Lung (tissue), 16 donors: ENCODE results near the gene ADIRF. TPM values are rescaled to one million over a fixed set of nuclear protein-coding genes. Genes with fewer than 3 reads are reported as not detected.
A peak's percentile ranks its signal among the peaks of the same experiment; 100 is the strongest.

Experiments
- ATAC-seq: fragments of 200-7000 bp; cut with Tn5 transposase; one replicate; pipeline ENCODE4 v1.9.1; 2020; ENCODE audit warnings: moderate number of reproducible peaks; ENCODE audit not compliant: insufficient read depth, low FRiP score
- DNase-seq, 3 donors: peaks; one replicate each; pipeline ENCODE4 v3.0.0-alpha.2; 2013 to 2017
- H3K27ac ChIP-seq, 2 donors: one replicate each; pipeline ENCODE4 v1.5.1; 2013; ENCODE audit warnings: mild to moderate bottlenecking in 2 of 2, moderate library complexity in 2 of 2, control low read depth in 1 of 2, inconsistent platforms in 1 of 2, low read depth in 1 of 2, low read length in 1 of 2
- H3K27me3 ChIP-seq, 3 donors: one replicate each; pipeline ENCODE4 v1.5.1; 2013; ENCODE audit warnings: low read length in 2 of 3; ENCODE audit not compliant: control insufficient read depth in 3 of 3, insufficient read depth in 3 of 3
- H3K36me3 ChIP-seq, 4 donors: one replicate each; pipeline ENCODE4 v1.5.1; 2013; ENCODE audit warnings: low read length in 4 of 4, mild to moderate bottlenecking in 1 of 4, moderate library complexity in 1 of 4; ENCODE audit not compliant: control insufficient read depth in 4 of 4, insufficient read depth in 4 of 4
- H3K4me1 ChIP-seq, 5 donors: one replicate each; pipeline ENCODE4 v1.5.1; 2013; ENCODE audit warnings: low read length in 5 of 5, mild to moderate bottlenecking in 2 of 5, moderate library complexity in 1 of 5; ENCODE audit not compliant: control insufficient read depth in 5 of 5, insufficient read depth in 5 of 5
- H3K4me3 ChIP-seq: one replicate; pipeline ENCODE4 v1.5.1; 2013; ENCODE audit warnings: mild to moderate bottlenecking, control low read depth, moderate library complexity
- H3K9ac ChIP-seq, 2 donors: one replicate each; pipeline ENCODE4 v1.5.1; 2013; ENCODE audit warnings: low read length in 2 of 2, control low read depth in 1 of 2; ENCODE audit not compliant: insufficient read depth in 1 of 2
- H3K9me3 ChIP-seq, 4 donors: one replicate each; pipeline ENCODE4 v1.5.1; 2013; ENCODE audit warnings: low read length in 3 of 4, mild to moderate bottlenecking in 1 of 4, moderate library complexity in 1 of 4; ENCODE audit not compliant: control insufficient read depth in 4 of 4, insufficient read depth in 3 of 4
- CTCF ChIP-seq: IDR thresholded peaks from 2 replicates; pipeline ENCODE4 v1.5.1; 2012; ENCODE audit warnings: mild to moderate bottlenecking; ENCODE audit errors: control extremely low read depth, extremely low read depth
- WGBS, 2 donors: extraction: QIAGEN DNeasy Blood & Tissue Kit; methylation state at CpG; one replicate each; pipeline ENCODE4 v1.1.7; 2013; 5-methylcytosine and 5-hydroxymethylcytosine counted together
- long read RNA-seq, 5 donors: transcript quantifications; one replicate each; lab custom pipeline, GENCODE V29; 2026
- polyA plus RNA-seq, 2 donors: library from polyadenylated mRNA; stranded (reverse); fragments of 200-250 nt; gene quantifications; one replicate each; pipeline ENCODE4 v1.2.1, GENCODE V29; 2013
- total RNA-seq, 2 donors: library from RNA; depleted of rRNA in 1 of 2; stranded (reverse); fragments of >200 nt in 1 of 2; gene quantifications; one replicate each; pipeline ENCODE4 v1.2.1, GENCODE V29; 2014 to 2021
- donor health status: control.
- donor health status: control.
- donor health status: Bipolar disorder and iron deficiency.
- donor health status: healthy.
- donor health status: DM: yes; HTN: yes; CAD: no.

ADIRF gene
- total RNA-seq: 100 to 1,000 TPM in 1 of 2 donors, 10 to 100 TPM in 1; 61.4 to 171 TPM
- 100 to 1,000 TPM; 469 to 597 TPM for polyA plus RNA-seq
- long read RNA-seq, donor 1, transcript ADIRF-201 (3 exons, 917 nt): major isoform, 13 of 18 reads
- long read RNA-seq, donor 1, transcript ADIRF-202 (2 exons, 229 nt): minor isoform, 5 of 18 reads
- long read RNA-seq, donor 1, partial matches to known transcripts: 0 of 18 reads
- long read RNA-seq, donor 1, other reads (novel, unspliced or antisense): 0 of 18 reads
- long read RNA-seq, donor 2, transcript ADIRF-201 (3 exons, 917 nt): major isoform, 12 of 12 reads
- long read RNA-seq, donor 2, partial matches to known transcripts: 0 of 12 reads
- long read RNA-seq, donor 2, other reads (novel, unspliced or antisense): 0 of 12 reads
- long read RNA-seq, donor 3, transcript ADIRF-201 (3 exons, 917 nt): major isoform, 29 of 34 reads
- long read RNA-seq, donor 3, transcript ADIRF-202 (2 exons, 229 nt): minor isoform, 5 of 34 reads
- long read RNA-seq, donor 3, partial matches to known transcripts: 0 of 34 reads
- long read RNA-seq, donor 3, other reads (novel, unspliced or antisense): 0 of 34 reads
- long read RNA-seq, donor 4, partial matches to known transcripts: 0 of 4 reads
- long read RNA-seq, donor 4, other reads (novel, unspliced or antisense): 0 of 4 reads
- long read RNA-seq, donor 5, transcript ADIRF-201 (3 exons, 917 nt): major isoform, 21 of 23 reads
- long read RNA-seq, donor 5, partial matches to known transcripts: 0 of 23 reads
- long read RNA-seq, donor 5, other reads (novel, unspliced or antisense): 0 of 23 reads

GRCh38 chr10:86968271-86968993 lies at the start of gene ADIRF:
ADIRF (plus strand) TSS chr10:86968482; CDS start chr10:86968545, 63 bp downstream.
- H3K4me1 ChIP-seq: peaks cover 0 to 51% (median 32%) of the 10 kb centered on the region in 5 donors
- no peaks in the 10 kb centered on the region for H3K9me3 ChIP-seq
- H3K9ac ChIP-seq: peak within 1 kb of the TSS in 1 of 2 donors; percentile 49
- WGBS, 2 donors: 13 to 14% methylated on average over 52 to 59 of the region's 59 CpGs
- peak within 1 kb of the TSS; percentile 45 to 98 for H3K27ac ChIP-seq
- peak within 1 kb of the TSS; percentile 74 for H3K4me3 ChIP-seq
- ATAC-seq: no peak
- no peak for DNase-seq
- no peaks in the 10 kb centered on the region for H3K36me3 ChIP-seq
- TF ChIP-seq CTCF: no peak
- H3K27me3 ChIP-seq: peaks cover 0 to 13% (median 6%) of the 10 kb centered on the region in 3 donors

GRCh38 chr10:86922553-86922961 lies 45.7 kb upstream of the ADIRF start:
- 74 to 82% methylated on average over 9 of the region's 9 CpGs for WGBS, 2 donors
- H3K27me3 ChIP-seq: no peaks in the 10 kb centered on the region
- H3K4me1 ChIP-seq: peaks cover 0 to 10% (median 0%) of the 10 kb centered on the region in 5 donors
- TF ChIP-seq CTCF: no peak
- peak overlapping the region in 1 of 2 donors; percentile 39 for H3K27ac ChIP-seq
- peak; percentile 27 for ATAC-seq
- H3K9ac ChIP-seq: no peak overlapping the region
- DNase-seq: no peak
- H3K36me3 ChIP-seq: peaks cover 5 to 34% (median 16%) of the 10 kb centered on the region in 4 donors
- H3K9me3 ChIP-seq: no peaks in the 10 kb centered on the region
- H3K4me3 ChIP-seq: no peak overlapping the region

- no peaks in the 10 kb centered on the region for H3K27me3 ChIP-seq
- ATAC-seq (no peak), DNase-seq (no peak)
- H3K9ac ChIP-seq: no peak overlapping the region
- H3K36me3 ChIP-seq: peaks cover 3 to 18% (median 7%) of the 10 kb centered on the region in 4 donors
- H3K9me3 ChIP-seq: no peaks in the 10 kb centered on the region
- no peak for TF ChIP-seq CTCF
- no peak overlapping the region for H3K27ac ChIP-seq
- H3K4me1 ChIP-seq: peaks cover 0 to 15% (median 2%) of the 10 kb centered on the region in 5 donors
- no peak overlapping the region for H3K4me3 ChIP-seq
- 88 to 92% methylated on average over 15 of the region's 15 CpGs for WGBS, 2 donors
These were observed 38.6 kb upstream of the ADIRF start for GRCh38 chr10:86929468-86930380.
